OCI-LY7 (cell line): Measurements from ENCODE around the gene SLCO2A1. TPM values are rescaled to one million over a fixed set of nuclear protein-coding genes. Genes with fewer than 3 reads are reported as not detected.

Experiments used
- BruUV-seq: library from RNA; stranded (reverse); fragments of 400-500 nt; replicated peaks from 2 replicates; lab custom pipeline; 2021; lab: Mats Ljungman, UMichigan
- CTCF ChIA-PET: fragments of 300-600 bp; sonication (Branson Sonifier 250); formaldehyde crosslinking; loops from one replicate; lab custom pipeline; 2022; ENCODE audit warnings: antibody characterized with exemption; ENCODE audit not compliant: unreplicated experiment; lab: Charles Lee
- POLR2A ChIA-PET: fragments of 300-600 bp; sonication (Branson Sonifier 250); formaldehyde crosslinking; loops from one replicate; lab custom pipeline; 2022; ENCODE audit warnings: antibody characterized with exemption; lab: Charles Lee
- DNase-seq: peaks from one replicate; pipeline ENCODE4 v3.0.0-alpha.2; 2015; ENCODE audit warnings: low spot score
- H2AFZ ChIP-seq: fragments of 200-600 bp; sonication (generic), shearing (Covaris generic); 2 replicates; pipeline ENCODE4 v1.6.1; 2014; ENCODE audit warnings: mild to moderate bottlenecking, antibody characterized with exemption, low read length, moderate library complexity
- H3K27ac ChIP-seq: fragments of 200-600 bp; sonication (generic); 2 replicates; pipeline ENCODE4 v1.5.1; 2014; ENCODE audit warnings: mixed run types, low read depth, mild to moderate bottlenecking, moderate library complexity, low read length, inconsistent platforms; ENCODE audit not compliant: poor library complexity, severe bottlenecking
- H3K36me3 ChIP-seq: fragments of 200-600 bp; sonication (generic); 2 replicates; pipeline ENCODE4 v1.6.1; 2014; ENCODE audit warnings: mild to moderate bottlenecking, antibody characterized with exemption, low read length, moderate library complexity, mixed read lengths; ENCODE audit not compliant: insufficient read depth
- H3K4me1 ChIP-seq: fragments of 200-600 bp; sonication (generic); 2 replicates; pipeline ENCODE4 v1.5.1; 2014; ENCODE audit warnings: mild to moderate bottlenecking, low read length; ENCODE audit not compliant: insufficient read depth, poor library complexity, severe bottlenecking
- H3K4me2 ChIP-seq: fragments of 200-600 bp; sonication (generic); 2 replicates; pipeline ENCODE4 v1.6.1; 2014; ENCODE audit warnings: mild to moderate bottlenecking, low read length
- H3K4me3 ChIP-seq: fragments of 200-600 bp; sonication (generic); 2 replicates; pipeline ENCODE4 v1.5.1; 2014; ENCODE audit warnings: mild to moderate bottlenecking, low read depth, low read length; ENCODE audit not compliant: poor library complexity, severe bottlenecking
- H3K79me2 ChIP-seq: fragments of 200-600 bp; sonication (generic); 2 replicates; pipeline ENCODE4 v1.6.1; 2016; ENCODE audit warnings: low read depth, mild to moderate bottlenecking, low read length, moderate library complexity, mixed read lengths; ENCODE audit not compliant: insufficient read depth
- H3K9me2 ChIP-seq: fragments of 200-600 bp; sonication (generic); 2 replicates; pipeline ENCODE4 v1.6.1; 2016; ENCODE audit warnings: mild to moderate bottlenecking, low read length, mixed read lengths; ENCODE audit not compliant: insufficient read depth
- H3K9me3 ChIP-seq: fragments of 200-600 bp; sonication (generic); 2 replicates; pipeline ENCODE4 v1.6.1; 2014; ENCODE audit warnings: mild to moderate bottlenecking, mixed run types, low read length, mixed read lengths
- H4K20me1 ChIP-seq: fragments of 200-600 bp; sonication (generic); 2 replicates; pipeline ENCODE4 v1.6.1; 2014; ENCODE audit warnings: mild to moderate bottlenecking, antibody characterized with exemption, low read length, moderate library complexity, mixed read lengths; ENCODE audit not compliant: insufficient read depth
- EZH2phosphoT487 ChIP-seq: fragments of 200-600 bp; sonication (generic); IDR thresholded peaks from 2 replicates; pipeline ENCODE4 v1.6.1; 2018; ENCODE audit warnings: low read depth, borderline replicate concordance, mild to moderate bottlenecking, mixed run types, antibody characterized with exemption, low read length, moderate library complexity, mixed read lengths
- intact Hi-C: fragments of 100-400 bp; cut with micrococcal nuclease; formaldehyde crosslinking; loops from one replicate; pipeline ENCODE4 v1.10.0; 2022; ENCODE audit not compliant: unreplicated experiment
- total RNA-seq, 2 experiments: library from RNA; depleted of rRNA in 1 of 2; stranded (reverse); fragments of >200 nt in 1 of 2; shearing (Covaris generic) in 1 of 2; gene quantifications; 2 replicates each; pipeline ENCODE4 v1.2.3, GENCODE V29; 2014 to 2022
- TF ChIP-seq, protein P1 (sequence below): fragments of 200-600 bp; sonication (generic); conservative IDR thresholded peaks from 2 replicates; pipeline ENCODE4 v1.5.1; 2014; ENCODE audit warnings: mild to moderate bottlenecking, antibody characterized with exemption, low read length, moderate library complexity, mixed read lengths

SLCO2A1 gene
- total RNA-seq, 2 experiments from 2014 or later = not detected

- Histone ChIP-seq H3K36me3 (no peaks in the 10 kb centered on the region), H3K4me3 (no peak overlapping the region), H2AFZ (no peak overlapping the region), H3K27ac (no peak overlapping the region), H3K9me3 (no peaks in the 10 kb centered on the region), H3K4me2 (no peak overlapping the region), H3K4me1 (no peaks in the 10 kb centered on the region), H3K9me2 (no peaks in the 10 kb centered on the region), H3K79me2 (no peaks in the 10 kb centered on the region), H4K20me1 (no peaks in the 10 kb centered on the region)
- POLR2A ChIA-PET = interaction anchor here (0.5 kb wide), 1 partner anchor 22 kb away, joined by 3 read pairs; no protein-coding TSS in a partner anchor
- CTCF ChIA-PET = no interaction called here
- no peak for DNase-seq
- TF ChIP-seq, protein P1, sequence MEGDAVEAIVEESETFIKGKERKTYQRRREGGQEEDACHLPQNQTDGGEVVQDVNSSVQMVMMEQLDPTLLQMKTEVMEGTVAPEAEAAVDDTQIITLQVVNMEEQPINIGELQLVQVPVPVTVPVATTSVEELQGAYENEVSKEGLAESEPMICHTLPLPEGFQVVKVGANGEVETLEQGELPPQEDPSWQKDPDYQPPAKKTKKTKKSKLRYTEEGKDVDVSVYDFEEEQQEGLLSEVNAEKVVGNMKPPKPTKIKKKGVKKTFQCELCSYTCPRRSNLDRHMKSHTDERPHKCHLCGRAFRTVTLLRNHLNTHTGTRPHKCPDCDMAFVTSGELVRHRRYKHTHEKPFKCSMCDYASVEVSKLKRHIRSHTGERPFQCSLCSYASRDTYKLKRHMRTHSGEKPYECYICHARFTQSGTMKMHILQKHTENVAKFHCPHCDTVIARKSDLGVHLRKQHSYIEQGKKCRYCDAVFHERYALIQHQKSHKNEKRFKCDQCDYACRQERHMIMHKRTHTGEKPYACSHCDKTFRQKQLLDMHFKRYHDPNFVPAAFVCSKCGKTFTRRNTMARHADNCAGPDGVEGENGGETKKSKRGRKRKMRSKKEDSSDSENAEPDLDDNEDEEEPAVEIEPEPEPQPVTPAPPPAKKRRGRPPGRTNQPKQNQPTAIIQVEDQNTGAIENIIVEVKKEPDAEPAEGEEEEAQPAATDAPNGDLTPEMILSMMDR = no peak
- TF ChIP-seq EZH2phosphoT487 = no peak
- no TSS peak for BruUV-seq
- intact Hi-C loops = no loop called here
Observed at GRCh38 chr3:133883641-133884040, 146.1 kb downstream of the SLCO2A1 start.

DNA sequence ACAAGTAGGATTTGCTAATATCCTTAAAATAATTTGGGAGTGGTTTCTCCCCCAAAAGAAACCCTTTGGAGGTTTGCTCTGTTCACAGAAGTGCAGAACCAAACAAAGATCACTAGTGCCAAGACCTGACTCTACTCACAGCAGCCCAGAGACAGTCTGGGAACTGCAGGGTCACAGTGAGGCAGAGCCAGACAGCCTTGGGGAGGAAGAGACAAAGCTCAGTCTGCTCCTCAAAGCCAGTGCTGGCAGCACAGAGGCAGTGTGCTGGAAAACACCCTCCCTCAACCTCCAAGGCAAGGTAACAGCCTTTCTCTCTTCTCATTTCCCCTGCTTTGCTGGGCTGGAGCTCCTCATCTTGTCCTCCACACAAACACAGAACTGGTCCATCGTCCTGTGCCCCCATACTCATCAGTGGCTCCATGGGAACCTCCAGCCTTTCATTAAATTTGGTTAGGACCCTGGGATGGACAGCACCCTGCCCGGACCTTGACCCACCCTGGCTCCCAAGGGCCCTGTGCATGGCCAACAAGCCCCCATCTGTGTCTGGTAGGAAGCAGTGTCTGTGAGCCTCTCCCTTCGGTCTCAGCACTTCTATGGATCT lies 146.6 kb downstream of the SLCO2A1 start:
- no TSS peak for BruUV-seq
- Histone ChIP-seq H2AFZ (no peak overlapping the region), H3K4me2 (no peak overlapping the region), H3K79me2 (no peaks in the 10 kb centered on the region), H3K27ac (no peak overlapping the region), H4K20me1 (no peaks in the 10 kb centered on the region), H3K9me3 (no peaks in the 10 kb centered on the region), H3K9me2 (no peaks in the 10 kb centered on the region), H3K4me3 (no peak overlapping the region), H3K36me3 (no peaks in the 10 kb centered on the region), H3K4me1 (no peaks in the 10 kb centered on the region)
- POLR2A ChIA-PET = interaction anchor here (0.5 to 0.6 kb wide), 2 partner anchors 23 to 49 kb away, joined by 3 read pairs; no protein-coding TSS in a partner anchor
- intact Hi-C loops = no loop called here
- CTCF ChIA-PET = no interaction called here
- TF ChIP-seq, protein P1 = no peak
- no peak for TF ChIP-seq EZH2phosphoT487
- DNase-seq = no peak
